Naive thymus-derived CD4-positive, alpha-beta T cell (primary cell): ENCODE measurements around the gene NAA20. TPM values are rescaled to one million over a fixed set of nuclear protein-coding genes. Genes with fewer than 3 reads are reported as not detected.

ENCODE experiments used
- ATAC-seq: fragments of 150-1000 bp; cut with Tn5 transposase; 2 replicates; pipeline ENCODE4 v1.10.0; 2021; ENCODE audit warnings: mild to moderate bottlenecking, moderate library complexity
- CTCF ChIA-PET: fragments of 350-600 bp; sonication (Branson Sonifier 250); formaldehyde crosslinking; loops from one replicate; lab custom pipeline; 2021; ENCODE audit warnings: antibody characterized with exemption; lab: Charles Lee
- POLR2A ChIA-PET: fragments of 350-600 bp; sonication (Branson Sonifier 250); formaldehyde crosslinking; loops from one replicate; lab custom pipeline; 2021; ENCODE audit warnings: antibody characterized with exemption, inconsistent platforms; lab: Charles Lee
- DNase-seq, 9 donors: peaks; one replicate each; pipeline versions ENCODE4 v3.0.0 to v3.0.0-alpha.2; 2020 to 2022; ENCODE audit warnings: mixed read lengths in 1 of 9
- H3K27ac ChIP-seq: one replicate; pipeline ENCODE4 v1.7.0; 2013; ENCODE audit warnings: mild to moderate bottlenecking, low read depth, low read length, moderate library complexity
- H3K27me3 ChIP-seq, 2 donors: one replicate each; pipeline ENCODE4 v1.7.0; 2013; ENCODE audit warnings: low read length in 2 of 2, mild to moderate bottlenecking in 2 of 2, moderate library complexity in 2 of 2; ENCODE audit not compliant: control insufficient read depth in 2 of 2, insufficient read depth in 2 of 2
- H3K36me3 ChIP-seq, 3 experiments: 1 replicate in 2 of 3; 2 replicates in 1 of 3; pipeline ENCODE4 v1.7.0; 2013; ENCODE audit warnings: low read length in 3 of 3, mild to moderate bottlenecking in 3 of 3, moderate library complexity in 1 of 3; ENCODE audit not compliant: insufficient read depth in 3 of 3, control insufficient read depth in 2 of 3
- H3K4me1 ChIP-seq, 2 donors: one replicate each; pipeline ENCODE4 v1.7.0; 2013; ENCODE audit warnings: low read length in 2 of 2, mild to moderate bottlenecking in 2 of 2, moderate library complexity in 1 of 2; ENCODE audit not compliant: control insufficient read depth in 2 of 2, insufficient read depth in 2 of 2
- H3K4me3 ChIP-seq: 2 replicates; pipeline ENCODE4 v1.7.0; 2013; ENCODE audit warnings: mild to moderate bottlenecking, low read length
- H3K9me3 ChIP-seq, 3 experiments: 1 replicate in 2 of 3; 2 replicates in 1 of 3; pipeline ENCODE4 v1.7.0; 2013; ENCODE audit warnings: low read length in 3 of 3; ENCODE audit not compliant: control insufficient read depth in 2 of 3
- H3K27ac Mint-ChIP-seq, 9 donors: one replicate each; pipeline ENCODE4 v1.8.0; 2020 to 2022; ENCODE audit warnings: mixed read lengths in 9 of 9, mild to moderate bottlenecking in 8 of 9, moderate library complexity in 5 of 9, inconsistent platforms in 2 of 9
- H3K27me3 Mint-ChIP-seq, 5 donors: one replicate each; pipeline ENCODE4 v1.8.0; 2021 to 2022; ENCODE audit warnings: mixed read lengths in 5 of 5, mild to moderate bottlenecking in 1 of 5
- H3K36me3 Mint-ChIP-seq, 5 donors: one replicate each; pipeline ENCODE4 v1.8.0; 2020 to 2022; ENCODE audit warnings: mixed read lengths in 5 of 5, mild to moderate bottlenecking in 3 of 5, inconsistent platforms in 1 of 5
- H3K4me1 Mint-ChIP-seq, 7 donors: one replicate each; pipeline ENCODE4 v1.8.0; 2020 to 2022; ENCODE audit warnings: mixed read lengths in 7 of 7, mild to moderate bottlenecking in 3 of 7, inconsistent platforms in 1 of 7
- H3K4me3 Mint-ChIP-seq, 10 donors: one replicate each; pipeline ENCODE4 v1.8.0; 2020 to 2022; ENCODE audit warnings: mild to moderate bottlenecking in 10 of 10, mixed read lengths in 10 of 10, moderate library complexity in 6 of 10, inconsistent platforms in 2 of 10
- H3K9me3 Mint-ChIP-seq, 11 donors: one replicate each; pipeline ENCODE4 v1.8.0; 2020 to 2022; ENCODE audit warnings: mixed read lengths in 11 of 11, mild to moderate bottlenecking in 4 of 11, inconsistent platforms in 1 of 11, moderate library complexity in 1 of 11
- intact Hi-C, 2 donors: fragments of 100-400 bp; cut with micrococcal nuclease; formaldehyde crosslinking; loops; one replicate each; pipeline ENCODE4 v1.15.1; 2023
- polyA plus RNA-seq, 2 donors: library from polyadenylated mRNA; unstranded; fragments of 300-500 nt; fragmentation: Illumina TruSeq; gene quantifications; one replicate each; pipeline ENCODE4 v1.2.3, GENCODE V29; 2021
- total RNA-seq, 6 experiments: library from RNA in 5 of 6; stranded (reverse) in 5 of 6; gene quantifications; 1 replicate in 5 of 6; 2 replicates in 1 of 6; pipeline ENCODE4 v1.2.3 and lab custom pipeline; 2021 to 2026

NAA20 gene
- total and polyA plus RNA-seq, 7 experiments from 2014 or later, result 21.5 to 90.2 (median 29.6) TPM

DNA sequence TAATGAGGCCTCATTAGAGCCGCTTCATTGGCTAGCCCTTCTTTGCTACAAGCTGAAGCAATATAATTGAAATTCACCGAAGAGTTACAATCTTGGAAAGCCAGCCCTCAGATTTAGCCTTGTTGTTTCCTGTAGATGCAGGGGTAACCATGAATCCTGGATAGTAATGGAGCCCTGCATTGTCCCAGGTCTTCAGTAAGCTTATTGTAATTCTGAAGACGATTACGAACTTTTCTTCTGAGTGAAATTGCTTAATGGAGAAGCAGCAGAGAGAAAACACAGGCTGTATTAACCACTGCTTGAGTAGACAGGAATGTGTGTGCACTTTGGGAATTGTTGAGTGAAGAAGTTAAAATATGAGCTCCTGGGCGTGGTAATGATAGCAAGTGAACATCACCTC is 26.3 kb upstream of the NAA20 start:
- peaks cover 0 to 1% (median 0%) of the 10 kb centered on the region in 11 donors for H3K9me3 Mint-ChIP-seq
- intact Hi-C loops, result loop anchor here in 1 of 2 donors (10.0 kb wide), 1 partner anchor 206 kb away; no protein-coding TSS in a partner anchor
- H3K27ac Mint-ChIP-seq, result no peak overlapping the region
- Histone ChIP-seq H3K4me1 (no peaks in the 10 kb centered on the region), H3K36me3 (no peaks in the 10 kb centered on the region), H3K4me3 (no peak overlapping the region), H3K9me3 (no peaks in the 10 kb centered on the region), H3K27ac (no peak overlapping the region), H3K27me3 (no peaks in the 10 kb centered on the region)
- no peak overlapping the region for H3K4me3 Mint-ChIP-seq
- ATAC-seq (no peak), DNase-seq (no peak)
- peaks cover 0 to 2% (median 0%) of the 10 kb centered on the region in 7 donors for H3K4me1 Mint-ChIP-seq
- ChIA-PET POLR2A (no interaction called here), CTCF (interaction anchor here (1.0 kb wide), 1 partner anchor 14 kb away, joined by 3 read pairs; no protein-coding TSS in a partner anchor)
- no peaks in the 10 kb centered on the region for H3K36me3 Mint-ChIP-seq
- peaks cover 3 to 22% (median 5%) of the 10 kb centered on the region in 5 donors for H3K27me3 Mint-ChIP-seq

GRCh38 chr20:19991308-19991707 is 25.9 kb upstream of the NAA20 start:
- H3K4me1 ChIP-seq, result no peaks in the 10 kb centered on the region
- ATAC-seq (no peak), DNase-seq (no peak)
- no peak overlapping the region for H3K4me3 Mint-ChIP-seq
- peaks cover 3 to 24% (median 5%) of the 10 kb centered on the region in 5 donors for H3K27me3 Mint-ChIP-seq
- no peaks in the 10 kb centered on the region for H3K9me3 ChIP-seq
- H3K36me3 Mint-ChIP-seq, result no peaks in the 10 kb centered on the region
- ChIA-PET POLR2A (no interaction called here), CTCF (interaction anchor here (1.0 kb wide), 1 partner anchor 14 kb away, joined by 3 read pairs; no protein-coding TSS in a partner anchor)
- H3K27ac ChIP-seq, result no peak overlapping the region
- H3K4me3 ChIP-seq, result no peak overlapping the region
- no peak overlapping the region for H3K27ac Mint-ChIP-seq
- no peaks in the 10 kb centered on the region for H3K27me3 ChIP-seq
- no peaks in the 10 kb centered on the region for H3K36me3 ChIP-seq
- intact Hi-C loops, result loop anchor here in 1 of 2 donors (10.0 kb wide), 1 partner anchor 207 kb away; no protein-coding TSS in a partner anchor
- peaks cover 0 to 1% (median 0%) of the 10 kb centered on the region in 11 donors for H3K9me3 Mint-ChIP-seq
- H3K4me1 Mint-ChIP-seq, result peaks cover 0 to 2% (median 0%) of the 10 kb centered on the region in 7 donors

DNA sequence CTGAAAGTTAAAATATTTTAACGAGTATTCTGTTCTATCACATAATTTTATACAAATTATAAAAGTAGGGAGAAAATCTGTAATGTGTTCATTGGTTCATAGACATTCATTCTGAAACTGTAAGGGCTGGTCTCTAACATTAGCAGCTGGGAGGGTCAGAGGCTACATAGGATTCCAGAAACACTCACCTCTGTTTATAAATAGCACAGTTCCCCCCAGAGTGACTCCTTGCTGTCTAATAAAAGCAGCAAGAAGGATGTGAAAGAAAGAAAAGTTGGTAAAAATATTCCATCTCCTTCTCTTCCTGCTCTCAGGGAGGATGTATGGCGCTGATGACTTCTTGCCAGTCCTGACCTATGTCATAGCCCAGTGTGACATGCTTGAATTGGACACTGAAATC is 25.3 kb upstream of the NAA20 start:
- H3K27ac Mint-ChIP-seq, result no peak overlapping the region
- H3K27me3 Mint-ChIP-seq, result peaks cover 3 to 27% (median 5%) of the 10 kb centered on the region in 5 donors
- Histone ChIP-seq H3K9me3 (no peaks in the 10 kb centered on the region), H3K36me3 (no peaks in the 10 kb centered on the region), H3K27me3 (no peaks in the 10 kb centered on the region), H3K4me3 (no peak overlapping the region), H3K4me1 (no peaks in the 10 kb centered on the region), H3K27ac (no peak overlapping the region)
- intact Hi-C loops, result loop anchor here in 1 of 2 donors (10.0 kb wide), 1 partner anchor 207 kb away; no protein-coding TSS in a partner anchor
- no peaks in the 10 kb centered on the region for H3K36me3 Mint-ChIP-seq
- H3K4me3 Mint-ChIP-seq, result no peak overlapping the region
- ATAC-seq (no peak), DNase-seq (no peak)
- H3K4me1 Mint-ChIP-seq, result peaks cover 0 to 2% (median 0%) of the 10 kb centered on the region in 7 donors
- ChIA-PET POLR2A (no interaction called here), CTCF (no interaction called here)
- H3K9me3 Mint-ChIP-seq, result peaks cover 0 to 1% (median 0%) of the 10 kb centered on the region in 11 donors

- Histone ChIP-seq H3K36me3 (no peaks in the 10 kb centered on the region), H3K27ac (no peak overlapping the region), H3K9me3 (no peaks in the 10 kb centered on the region), H3K27me3 (no peaks in the 10 kb centered on the region), H3K4me3 (no peak overlapping the region), H3K4me1 (no peaks in the 10 kb centered on the region)
- intact Hi-C loops, result loop anchor here in 1 of 2 donors (10.0 kb wide), 1 partner anchor 208 kb away; no protein-coding TSS in a partner anchor
- DNase-seq (no peak), ATAC-seq (no peak)
- ChIA-PET CTCF (no interaction called here), POLR2A (interaction anchor here (0.7 kb wide), 1 partner anchor 58 kb away, joined by 3 read pairs; no protein-coding TSS in a partner anchor)
- Mint-ChIP-seq H3K4me3 (no peak overlapping the region), H3K36me3 (no peaks in the 10 kb centered on the region), H3K9me3 (peaks cover 0 to 1% (median 0%) of the 10 kb centered on the region in 11 donors), H3K4me1 (peaks cover 0 to 2% (median 0%) of the 10 kb centered on the region in 7 donors), H3K27me3 (peaks cover 3 to 17% (median 5%) of the 10 kb centered on the region in 5 donors), H3K27ac (no peak overlapping the region)
Measured at GRCh38 chr20:19992996-19993908, 23.9 kb upstream of the NAA20 start.

- no peak overlapping the region for H3K4me3 Mint-ChIP-seq
- H3K36me3 Mint-ChIP-seq, result no peaks in the 10 kb centered on the region
- no peak overlapping the region for H3K27ac ChIP-seq
- no peaks in the 10 kb centered on the region for H3K4me1 ChIP-seq
- no peaks in the 10 kb centered on the region for H3K27me3 ChIP-seq
- H3K4me1 Mint-ChIP-seq, result peaks cover 0 to 3% (median 0%) of the 10 kb centered on the region in 7 donors
- intact Hi-C loops, result loop anchor here in 1 of 2 donors (10.0 kb wide), 1 partner anchor 209 kb away; no protein-coding TSS in a partner anchor
- no peak for ATAC-seq
- no peaks in the 10 kb centered on the region for H3K9me3 Mint-ChIP-seq
- peaks cover 4 to 17% (median 8%) of the 10 kb centered on the region in 5 donors for H3K27me3 Mint-ChIP-seq
- no peak overlapping the region for H3K27ac Mint-ChIP-seq
- CTCF ChIA-PET, result no interaction called here
- H3K4me3 ChIP-seq, result no peak overlapping the region
- DNase-seq, result no peak
- no peaks in the 10 kb centered on the region for H3K9me3 ChIP-seq
- H3K36me3 ChIP-seq, result no peaks in the 10 kb centered on the region
- POLR2A ChIA-PET, result no interaction called here
Measured at GRCh38 chr20:19993958-19994669, 23.0 kb upstream of the NAA20 start.

GRCh38 chr20:19995220-19995863 is 21.8 kb upstream of the NAA20 start:
- no peak overlapping the region for H3K27ac ChIP-seq
- Mint-ChIP-seq H3K9me3 (no peaks in the 10 kb centered on the region), H3K27ac (no peak overlapping the region), H3K36me3 (no peaks in the 10 kb centered on the region), H3K27me3 (peaks cover 8 to 17% (median 13%) of the 10 kb centered on the region in 5 donors), H3K4me3 (no peak overlapping the region), H3K4me1 (peaks cover 0 to 3% (median 0%) of the 10 kb centered on the region in 7 donors)
- H3K36me3 ChIP-seq, result no peaks in the 10 kb centered on the region
- ATAC-seq (peak; percentile 75), DNase-seq (peak in 5 of 9 donors; percentile 10 to 26 (median 17))
- intact Hi-C loops, result loop anchor here (1.0 to 10.0 kb wide), 3 partner anchors 210 to 303 kb away; no protein-coding TSS in a partner anchor
- POLR2A ChIA-PET, result no interaction called here
- H3K4me3 ChIP-seq, result no peak overlapping the region
- H3K4me1 ChIP-seq, result no peaks in the 10 kb centered on the region
- H3K9me3 ChIP-seq, result no peaks in the 10 kb centered on the region
- CTCF ChIA-PET, result no interaction called here
- no peaks in the 10 kb centered on the region for H3K27me3 ChIP-seq
